KBM-7 (cell line): ENCODE data around the gene CD207.
"Not testable (repeated sequence)": the region's sequence is repeated elsewhere in the genome, so short reads cannot be mapped to it uniquely, and the experiment has no call there.

Source experiments
- DNase-seq: peaks from one replicate; pipeline ENCODE4 v3.0.0-alpha.2; 2015
- in situ Hi-C: fragments of 300-500 bp; cut with MboI; formaldehyde crosslinking; loops from 2 replicates; pipeline ENCODE4 v1.14.3; 2020; ENCODE audit warnings: low sequenced_read_pairs, low pct_unique_long_range_greater_than_20kb, mixed read lengths

Gene CD207

DNA sequence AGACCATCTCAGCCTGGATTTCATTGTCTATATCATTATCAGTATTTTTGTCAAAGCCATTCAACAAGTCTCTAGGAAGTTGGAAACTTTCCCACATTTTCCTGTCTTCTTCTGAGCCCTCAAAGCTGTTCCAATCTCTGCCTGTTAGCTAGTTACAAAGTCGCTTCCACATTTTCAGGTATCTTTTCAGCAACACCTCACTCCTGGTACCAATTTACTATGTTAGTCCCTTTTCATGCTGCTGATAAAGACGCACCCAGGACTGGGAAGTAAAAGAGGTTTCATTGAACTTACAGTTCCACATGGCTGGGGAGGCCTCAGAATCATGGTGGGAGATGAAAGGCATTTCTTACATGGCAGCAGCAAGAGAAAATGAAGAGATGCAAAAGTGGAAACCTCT is 35.9 kb downstream of the CD207 start:
- in situ Hi-C loops = loop anchor here (25.0 kb wide), 1 partner anchor 163 kb away; no protein-coding TSS in a partner anchor
- DNase-seq = no peak

DNA sequence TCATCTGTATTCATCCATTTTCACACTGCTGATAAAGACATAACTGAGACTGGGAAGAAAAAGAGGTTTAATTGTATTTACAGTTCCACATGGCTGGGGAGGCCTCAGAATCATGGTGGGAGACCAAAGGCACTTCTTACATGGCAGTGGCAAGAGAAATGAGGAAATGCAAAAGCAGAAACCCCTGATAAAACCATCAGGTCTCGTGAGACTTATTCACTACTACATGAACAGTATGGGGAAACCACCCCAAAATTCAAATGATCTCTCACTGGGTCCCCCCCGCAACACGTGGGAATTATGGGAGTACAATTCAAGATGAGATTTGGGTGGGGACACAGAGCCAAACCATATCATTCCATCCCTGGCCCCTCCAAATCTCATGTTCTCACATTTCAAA is 37.6 kb downstream of the CD207 start:
- DNase-seq = not testable (repeated sequence)
- in situ Hi-C loops = loop anchor here (25.0 kb wide), 1 partner anchor 164 kb away; no protein-coding TSS in a partner anchor

DNA sequence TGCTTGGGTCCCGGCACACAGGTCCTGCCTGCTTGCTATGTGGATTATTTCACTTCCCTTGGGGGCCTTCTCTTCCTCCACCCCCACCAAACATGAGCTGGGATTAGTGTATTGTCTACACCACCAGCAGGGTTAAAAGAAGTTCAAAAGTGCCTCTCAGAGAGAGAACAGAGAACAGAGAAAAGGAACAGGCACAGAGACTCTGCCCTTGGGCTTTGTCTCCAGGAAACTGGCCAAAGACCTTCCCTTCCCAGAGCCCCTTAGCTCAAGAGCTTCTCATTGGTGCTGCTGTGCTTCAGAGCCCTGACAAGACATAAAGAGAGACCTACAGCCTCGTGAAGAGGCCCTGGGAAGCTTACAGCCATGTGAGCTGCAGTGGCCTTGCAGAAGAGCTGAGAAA is 38.1 kb downstream of the CD207 start:
- in situ Hi-C loops = loop anchor here (25.0 kb wide), 1 partner anchor 165 kb away; no protein-coding TSS in a partner anchor

DNA sequence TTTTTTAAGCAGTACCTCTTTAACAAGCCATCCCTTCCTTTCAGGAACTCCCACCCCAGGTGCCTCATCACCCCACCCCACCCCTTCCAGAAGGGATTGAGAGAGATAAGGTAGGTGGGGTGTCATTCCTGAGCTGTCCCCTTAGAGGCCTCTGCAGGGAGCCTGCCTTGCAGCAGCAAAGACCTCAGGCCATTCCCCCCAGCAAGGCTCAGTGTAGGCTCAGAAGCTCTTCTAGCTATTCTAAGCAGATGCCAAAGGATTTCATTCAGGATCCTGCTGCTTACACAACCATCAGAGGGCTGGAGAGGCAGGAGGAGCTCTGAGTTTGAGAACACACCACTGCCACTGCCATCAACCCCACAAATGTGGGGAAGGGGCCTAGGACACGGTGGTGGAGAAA is 39.4 kb downstream of the CD207 start:
- no peak for DNase-seq
- in situ Hi-C loops = loop anchor here (25.0 kb wide), 1 partner anchor 166 kb away; no protein-coding TSS in a partner anchor

More for the DNA sequence above, 38.1 kb downstream of the CD207 start:
- no peak for DNase-seq

DNA sequence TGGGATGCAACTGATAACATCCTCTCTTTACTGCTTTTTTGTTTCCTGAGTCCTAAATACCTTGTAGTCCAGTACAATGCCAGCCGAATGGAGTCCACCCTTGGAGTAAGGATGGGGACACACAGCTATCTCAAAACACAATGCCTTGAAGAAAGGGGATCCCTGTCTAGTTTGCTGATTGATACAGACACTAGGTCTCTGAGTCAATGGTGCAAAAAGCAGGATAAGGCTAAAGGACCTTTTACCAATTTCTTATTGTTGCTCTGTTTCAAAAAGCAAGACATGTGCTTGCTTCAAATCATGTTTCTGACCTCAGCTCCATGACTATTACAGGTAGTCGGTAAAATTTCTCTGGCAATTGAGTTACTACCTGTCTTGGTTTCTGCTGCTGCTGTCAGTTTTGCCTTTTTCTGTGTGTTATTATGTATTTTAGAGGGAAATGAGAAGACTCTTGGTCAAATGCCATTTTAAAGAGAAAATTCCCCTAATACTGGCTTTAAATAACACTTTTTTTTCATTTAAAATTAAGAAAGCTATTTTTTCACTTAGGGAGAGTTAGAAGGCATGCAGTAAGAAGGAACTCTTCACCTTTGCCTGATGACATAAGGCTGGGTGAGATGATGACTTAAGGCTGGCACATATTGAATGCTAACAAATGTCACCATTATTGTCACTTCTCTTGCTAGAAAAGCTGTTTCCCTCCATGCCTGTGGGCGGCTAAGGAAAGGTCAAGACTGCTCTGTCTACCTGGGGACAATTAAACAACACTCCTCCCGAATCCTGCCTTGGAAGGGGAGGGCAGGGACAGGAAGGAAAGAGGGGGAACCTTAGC is 40.2 kb downstream of the CD207 start:
- no peak for DNase-seq
- in situ Hi-C loops = loop anchor here (25.0 kb wide), 1 partner anchor 167 kb away; no protein-coding TSS in a partner anchor

DNA sequence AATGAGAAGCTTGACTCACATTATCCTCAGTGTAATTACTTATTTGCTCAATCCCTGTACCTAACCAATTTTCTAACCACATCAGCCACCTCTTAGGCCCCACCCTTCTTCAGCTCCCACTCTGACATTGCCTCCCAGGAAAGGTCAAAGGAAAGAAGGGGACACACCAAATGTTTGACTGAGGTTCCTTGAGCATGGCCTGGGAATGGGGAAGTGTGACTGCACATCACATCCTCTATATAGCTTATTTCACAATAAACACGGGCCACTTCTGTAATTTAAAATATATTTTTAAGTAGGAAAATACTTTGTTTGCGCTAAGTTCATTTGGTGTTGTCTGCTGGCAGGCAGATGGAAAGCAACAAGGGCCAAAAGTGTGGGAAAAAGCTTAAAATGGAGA is 42.2 kb downstream of the CD207 start:
- in situ Hi-C loops = loop anchor here (25.0 kb wide), 1 partner anchor 169 kb away; no protein-coding TSS in a partner anchor
- peak; percentile 23 for DNase-seq

DNA sequence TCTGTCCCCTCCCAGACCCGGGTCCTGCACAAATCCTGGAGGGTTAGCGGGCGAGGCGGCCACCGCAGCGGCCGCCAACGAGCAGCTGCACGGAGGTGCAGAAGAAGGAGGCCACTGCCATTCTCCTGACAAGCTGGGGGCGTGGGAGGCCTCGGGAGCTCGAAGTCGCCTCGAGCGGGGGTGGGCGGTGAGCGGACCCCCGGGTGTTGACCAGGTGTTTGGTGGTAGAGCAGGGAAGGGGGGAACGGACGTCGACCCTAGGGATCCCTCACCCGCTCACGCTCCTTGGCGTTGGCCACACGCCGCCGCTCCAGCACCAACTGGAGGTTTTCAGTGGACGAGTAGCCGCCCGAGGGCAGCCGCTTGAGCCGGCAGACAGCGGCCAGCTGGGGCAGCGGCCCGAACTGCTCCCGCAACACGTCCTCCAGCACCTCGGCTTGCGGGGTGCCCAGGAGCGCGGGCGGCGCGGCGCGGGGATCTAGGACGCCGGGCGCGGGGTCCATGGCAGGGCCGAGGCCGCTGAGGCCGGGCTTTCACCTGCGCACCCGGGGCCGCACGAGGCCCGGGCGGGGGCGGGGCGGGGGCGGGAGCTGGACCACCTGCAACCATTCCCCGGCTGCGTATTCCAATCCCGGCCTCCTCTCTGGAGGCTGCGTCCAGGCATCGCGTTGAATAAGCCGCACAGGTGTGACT is 45.3 kb downstream of the CD207 start, which contains the start of gene FIGLA:
FIGLA (minus strand) TSS at position 508 of the 693 bp plus-strand sequence; CDS start at position 503, 5 bp downstream.
- in situ Hi-C loops = loop anchor here (25.0 kb wide), 1 partner anchor 172 kb away; no protein-coding TSS in a partner anchor
- DNase-seq = no peak

DNA sequence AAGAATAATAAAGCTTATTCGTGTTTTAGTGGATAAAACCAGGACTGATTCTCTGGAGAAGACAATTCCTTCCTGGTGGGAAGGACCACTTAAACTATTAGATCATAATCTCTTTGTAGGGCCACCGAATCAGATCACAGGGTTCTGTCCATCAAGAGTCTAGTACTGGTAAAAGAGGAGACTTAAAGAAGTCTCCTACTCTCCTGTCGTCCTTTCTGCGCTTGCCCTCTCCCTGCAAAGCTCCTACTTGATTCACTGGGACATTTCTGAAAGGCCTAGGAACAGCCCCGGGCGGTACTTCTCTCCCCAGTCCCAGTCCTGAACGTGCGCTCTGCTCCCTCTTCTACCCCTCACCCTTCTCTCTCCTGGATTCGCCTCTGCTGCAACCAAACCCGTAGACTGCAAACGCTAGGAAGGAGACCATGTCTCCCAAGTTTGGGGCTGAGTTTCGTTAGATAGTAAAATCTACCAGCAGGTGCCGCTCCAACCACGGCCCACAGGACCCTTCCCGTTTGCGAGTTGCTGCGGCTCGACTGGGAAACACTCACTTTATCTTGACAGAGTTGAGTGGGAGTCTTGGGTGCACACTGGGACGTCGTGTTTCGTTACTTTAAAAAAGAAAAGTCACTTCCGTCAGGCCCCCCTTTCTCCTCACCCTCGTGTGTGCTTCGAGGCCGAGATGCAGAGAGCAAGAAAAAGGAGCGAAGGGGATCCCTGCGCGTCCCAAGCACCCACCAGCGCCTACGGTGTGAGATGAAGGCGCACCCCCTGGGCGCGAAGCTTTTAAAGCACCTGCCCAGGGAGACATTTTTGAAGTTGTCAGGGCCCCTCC is 46.1 kb downstream of the CD207 start:
- in situ Hi-C loops = loop anchor here (25.0 kb wide), 1 partner anchor 173 kb away; no protein-coding TSS in a partner anchor
- DNase-seq = peak; percentile 89

DNA sequence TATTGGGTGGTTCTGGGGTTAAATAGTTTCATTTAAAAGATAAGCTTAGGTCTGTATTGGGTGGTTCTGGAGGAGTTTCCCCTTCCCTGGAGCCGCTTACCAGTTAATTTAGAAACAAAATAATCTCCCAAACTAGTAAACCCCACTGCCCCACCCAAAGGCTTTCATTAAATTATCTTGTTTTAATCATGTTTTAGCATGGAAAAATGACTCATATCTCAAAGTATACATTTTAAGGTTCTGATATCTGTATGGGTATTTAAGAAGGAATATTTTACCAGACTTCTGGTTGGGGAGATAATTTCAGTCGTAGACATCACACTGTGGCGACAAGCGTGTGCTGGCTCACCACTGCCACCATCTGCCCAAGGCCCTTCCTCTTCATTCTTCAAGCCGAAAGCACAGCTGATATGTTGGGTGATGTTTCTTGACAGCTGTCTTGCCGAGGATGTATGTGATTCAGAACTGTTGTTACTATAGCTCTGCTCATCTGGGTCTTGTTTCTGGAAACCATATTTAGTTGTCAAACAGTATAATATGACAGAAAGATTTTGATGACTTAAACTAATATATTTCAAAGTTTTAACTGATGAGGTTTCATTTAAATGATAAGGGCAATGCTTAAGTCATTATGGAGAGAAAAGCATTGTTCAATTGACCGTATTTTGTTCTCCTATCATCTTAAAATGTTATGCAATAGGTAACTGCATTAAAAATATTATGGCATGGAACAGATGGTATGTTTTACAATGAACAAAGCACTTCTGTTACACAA is 50.3 kb downstream of the CD207 start:
- DNase-seq = peak; percentile 62
- in situ Hi-C loops = loop anchor here (25.0 kb wide), 1 partner anchor 177 kb away; no protein-coding TSS in a partner anchor

DNA sequence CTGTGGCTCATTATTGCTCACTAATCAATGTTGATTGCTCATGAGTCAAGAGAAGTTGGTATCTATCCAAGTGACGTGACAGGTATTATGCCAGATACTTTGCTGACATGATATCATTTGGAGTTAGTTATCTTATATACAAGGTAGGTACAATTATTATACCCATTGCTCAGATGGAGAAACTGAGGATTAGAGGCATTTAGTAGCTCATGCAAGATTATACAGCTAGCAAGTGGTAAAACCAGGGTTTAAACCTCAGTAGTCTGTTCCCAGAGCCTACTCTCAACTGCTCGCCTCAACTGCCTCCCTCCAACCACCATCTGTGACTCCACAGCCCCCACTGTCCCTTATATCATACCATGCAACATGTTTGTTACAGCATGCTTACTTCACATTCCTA is 51.3 kb downstream of the CD207 start:
- in situ Hi-C loops = loop anchor here (25.0 kb wide), 1 partner anchor 178 kb away; no protein-coding TSS in a partner anchor

More for the DNA sequence above, 51.3 kb downstream of the CD207 start:
- no peak for DNase-seq
